ENCODE data around the gene MTOR.

- TF ChIP-seq SP1 (IDR thresholded peaks at IDR 0.05; ENCODE audit: low read depth, low read length) (no peak), GABPA (IDR thresholded peaks at IDR 0.05; ENCODE audit: borderline replicate concordance, insufficient read depth, low read length) (no peak), POLR2AphosphoS5 (IDR thresholded peaks at IDR 0.05; ENCODE audit: low read depth, low read length) (no peak), CHD7 (IDR thresholded peaks at IDR 0.05; ENCODE audit: insufficient replicate concordance, low read length) (no peak), SRF (IDR thresholded peaks at IDR 0.05; ENCODE audit: low read depth, low read length) (no peak), NANOG (IDR thresholded peaks at IDR 0.05; ENCODE audit: insufficient read depth, low read depth, low read length, poor library complexity, severe bottlenecking) (no peak), CTCF (IDR thresholded peaks at IDR 0.05; ENCODE audit: control extremely low read depth in 1 of 3, insufficient read depth in 1 of 3, low read depth in 1 of 3, low read length in 3 of 3) (no peak), SIN3A (conservative IDR thresholded peaks at IDR 0.05 in 1 of 2, IDR thresholded peaks at IDR 0.05 in 1 of 2; ENCODE audit: low read depth in 1 of 2, low read length in 2 of 2) (no peak), POLR2A (IDR thresholded peaks at IDR 0.05; ENCODE audit: control extremely low read depth in 1 of 2, low read depth in 2 of 2, low read length in 2 of 2) (no peak), USF2 (IDR thresholded peaks at IDR 0.05; ENCODE audit: low read length) (no peak), MAFK (IDR thresholded peaks at IDR 0.05; ENCODE audit: low read depth, low read length) (no peak)
Measured at GRCh38 chr1:11283151-11283550, 20.8 kb upstream of the MTOR start.

All from H1 (cell line).